K562 (cell line): ENCODE results near the gene GRIK2. TPM values are rescaled to one million over a fixed set of nuclear protein-coding genes. Genes with fewer than 3 reads are reported as not detected.

Source experiments
- ATAC-seq: fragments of 200-7000 bp; cut with Tn5 transposase; 3 replicates; pipeline ENCODE4 v1.9.1; 2020; ENCODE audit warnings: moderate library complexity
- BruUV-seq: library from RNA; stranded (reverse); fragments of 400-500 nt; replicated peaks from 2 replicates; lab custom pipeline; 2021; lab: Mats Ljungman, UMichigan
- CTCF ChIA-PET: fragments of 300-600 bp; formaldehyde crosslinking; extraction: SDS; loops from one replicate; lab custom pipeline; 2021; ENCODE audit warnings: low intra/inter-chr PET ratio; lab: Yijun Ruan, JAX
- POLR2A ChIA-PET: fragments of 300-600, 350-650 bp; sonication (Branson Sonifier 250); formaldehyde crosslinking; extraction: SDS; loops from one replicate; lab custom pipeline; 2021; ENCODE audit warnings: antibody characterized with exemption, inconsistent platforms; lab: Yijun Ruan, JAX
- DNase-seq, 4 experiments: peaks; one replicate each; pipeline versions ENCODE4 v3.0.0 to v3.0.0-alpha.2; 2011 to 2018; ENCODE audit warnings: low spot score in 3 of 4, mixed read lengths in 3 of 4; ENCODE audit errors: extremely low read depth in 1 of 4
- FAIRE-seq: peaks from 2 replicates; lab custom pipeline; 2011; peaks lifted over from hg19 to GRCh38; lab: Jason Lieb, UNC
- H2AFZ ChIP-seq: 2 replicates; pipeline ENCODE4 v1.6.0; 2011; ENCODE audit warnings: low read depth, low read length, control low read depth, inconsistent platforms
- H3K27ac ChIP-seq: fragments of 200-600 bp; 3 replicates; pipeline ENCODE4 v1.8.0; 2011; ENCODE audit warnings: low read depth, mild to moderate bottlenecking, control low read depth, inconsistent platforms, low read length, moderate library complexity, mixed read lengths; ENCODE audit errors: extremely low read depth
- H3K27me3 ChIP-seq, 2 experiments: fragments of 300-600 bp in 1 of 2; 2 replicates in 1 of 2; 3 replicates in 1 of 2; pipeline versions ENCODE4 v1.6.0 to v1.8.0; 2011; ENCODE audit warnings: inconsistent platforms in 2 of 2, low read length in 2 of 2, mild to moderate bottlenecking in 1 of 2, mixed read lengths in 1 of 2, moderate library complexity in 1 of 2; ENCODE audit not compliant: control insufficient read depth in 2 of 2, insufficient read depth in 2 of 2
- H3K36me3 ChIP-seq: fragments of 300-600 bp; 3 replicates; pipeline ENCODE4 v1.8.0; 2011; ENCODE audit warnings: mild to moderate bottlenecking, low read length, inconsistent platforms; ENCODE audit not compliant: control insufficient read depth, insufficient read depth
- H3K4me1 ChIP-seq, 2 experiments: fragments of 200-600 bp in 1 of 2; replicated peaks in 1 of 2; 2 replicates in 1 of 2; 3 replicates in 1 of 2; pipeline versions ENCODE4 v1.5.1 to v1.8.0; 2011; ENCODE audit warnings: inconsistent platforms in 2 of 2, low read length in 2 of 2, mild to moderate bottlenecking in 1 of 2, mixed read lengths in 1 of 2, moderate library complexity in 1 of 2; ENCODE audit not compliant: control insufficient read depth in 2 of 2, insufficient read depth in 2 of 2
- H3K4me2 ChIP-seq: 2 replicates; pipeline ENCODE4 v1.6.1; 2011; ENCODE audit warnings: low read length, control low read depth, inconsistent platforms, mixed read lengths; ENCODE audit not compliant: insufficient read depth
- H3K4me3 ChIP-seq: fragments of 200-600 bp; sonication (generic), shearing (Covaris generic); 2 replicates; pipeline ENCODE4 v1.5.1; 2016; ENCODE audit warnings: control low read depth, inconsistent platforms
- H3K79me2 ChIP-seq: fragments of 200-600 bp; 3 replicates; pipeline ENCODE4 v1.8.0; 2011; ENCODE audit warnings: low read length, inconsistent platforms; ENCODE audit not compliant: control insufficient read depth, insufficient read depth
- H3K9ac ChIP-seq, 2 experiments: 2 replicates each; pipeline versions ENCODE4 v1.6.0 to v1.6.1; 2011; ENCODE audit warnings: low read depth in 2 of 2, low read length in 2 of 2, control low read depth in 1 of 2, inconsistent platforms in 1 of 2, mild to moderate bottlenecking in 1 of 2, mixed read lengths in 1 of 2; ENCODE audit not compliant: insufficient read depth in 1 of 2
- H3K9me1 ChIP-seq: one replicate; pipeline ENCODE4 v1.6.0; 2011; ENCODE audit warnings: inconsistent platforms, mild to moderate bottlenecking, low read length, moderate library complexity; ENCODE audit not compliant: control insufficient read depth, insufficient read depth
- H3K9me3 ChIP-seq: replicated peaks from 2 replicates; pipeline ENCODE4 v1.5.1; 2011; ENCODE audit warnings: low read depth, low read length, inconsistent platforms; ENCODE audit not compliant: control insufficient read depth, insufficient read depth
- H4K20me1 ChIP-seq: replicated peaks from 2 replicates; pipeline ENCODE4 v1.6.1; 2011; ENCODE audit warnings: low read length, inconsistent platforms, mixed read lengths; ENCODE audit not compliant: control insufficient read depth, insufficient read depth
- COPS2 ChIP-seq: fragments of 450-650 bp; conservative IDR thresholded peaks from 2 replicates; pipeline ENCODE4 v1.6.1; 2016; ENCODE audit warnings: mild to moderate bottlenecking, moderate library complexity
- HNRNPH1 ChIP-seq: fragments of 200-400 bp; formaldehyde crosslinking; optimal IDR thresholded peaks from 2 replicates; pipeline ENCODE3; 2017; ENCODE audit warnings: low read depth, mild to moderate bottlenecking, low read length, moderate library complexity
- MECOM ChIP-seq: fragments of 250-450 bp; sonication (Bioruptor Pico); IDR thresholded peaks from 2 replicates; pipeline ENCODE4 v1.8.0; 2022; ENCODE audit warnings: inconsistent platforms
- NKRF ChIP-seq: fragments of 450-650 bp; IDR thresholded peaks from 2 replicates; pipeline ENCODE4 v1.6.1; 2016; ENCODE audit warnings: borderline replicate concordance
- POLR2H ChIP-seq: IDR thresholded peaks from 2 replicates; pipeline ENCODE4 v1.6.1; 2016; ENCODE audit warnings: missing genetic modification characterization, low read depth, mild to moderate bottlenecking, control low read depth, missing compliant biosample characterization, moderate library complexity
- SNAPC5 ChIP-seq: fragments of 250-450 bp; sonication (Bioruptor Pico); IDR thresholded peaks from 2 replicates; pipeline ENCODE4 v1.8.0; 2021; ENCODE audit warnings: moderate library complexity, mild to moderate bottlenecking, inconsistent platforms
- XRCC4 ChIP-seq: IDR thresholded peaks from one replicate; pipeline ENCODE4 v1.6.1; 2011; ENCODE audit not compliant: insufficient read depth, insufficient read length; ENCODE audit errors: extremely low read depth
- ZBTB17 ChIP-seq: fragments of 450-650 bp; formaldehyde crosslinking; IDR thresholded peaks from 2 replicates; pipeline ENCODE4 v1.4.0; 2020; ENCODE audit warnings: mild to moderate bottlenecking
- WGBS: fragments of 100-300 bp; shearing (Covaris generic); methylation state at CpG from one replicate; pipeline ENCODE4 v1.1.6; 2016; ENCODE audit warnings: low coverage, mixed read lengths; ENCODE audit not compliant: insufficient coverage; ENCODE audit errors: missing lambda C conversion rate; 5-methylcytosine and 5-hydroxymethylcytosine counted together
- in situ Hi-C: fragments of 300-500 bp; cut with MboI; formaldehyde crosslinking; loops from 4 replicates; pipeline ENCODE4 v1.15.0; 2018; ENCODE audit warnings: inconsistent platforms, mixed read lengths
- intact Hi-C: fragments of 100-400 bp; cut with micrococcal nuclease; formaldehyde crosslinking; loops from 2 replicates; pipeline ENCODE4 v1.14.2; 2022
- polyA plus RNA-seq, 8 experiments: library from polyadenylated mRNA; depleted of rRNA in 4 of 8; stranded (reverse) in 5 of 8; unstranded in 3 of 8; fragments of >200 nt; fragmentation: Nextera tagmentation in 2 of 8; fragmentation: Illumina TruSeq in 1 of 8; extraction: Ambion mirVana in 2 of 8; extraction: Trizol in 1 of 8; gene quantifications; 2 replicates each; pipeline versions ENCODE4 v1.2.1 to v1.2.3, GENCODE V29; 2011 to 2014; ENCODE audit warnings: inconsistent platforms in 1 of 8, missing spikeins in 1 of 8
- total RNA-seq, 7 experiments: library from RNA; depleted of rRNA in 6 of 7; stranded (reverse); fragments of >200 nt in 6 of 7; fragmentation: Illumina TruSeq in 2 of 7; extraction: Trizol in 2 of 7; gene quantifications; 2 replicates each; pipeline versions ENCODE4 v1.2.1 to v1.2.3, GENCODE V29; 2011 to 2021; ENCODE audit warnings: low replicate concordance in 1 of 7

The GRIK2 gene
- total and polyA plus RNA-seq, 9 of the 15 experiments (the other 6 are each of a cell fraction or from before 2014, with no cell fraction given), result not detected

DNA sequence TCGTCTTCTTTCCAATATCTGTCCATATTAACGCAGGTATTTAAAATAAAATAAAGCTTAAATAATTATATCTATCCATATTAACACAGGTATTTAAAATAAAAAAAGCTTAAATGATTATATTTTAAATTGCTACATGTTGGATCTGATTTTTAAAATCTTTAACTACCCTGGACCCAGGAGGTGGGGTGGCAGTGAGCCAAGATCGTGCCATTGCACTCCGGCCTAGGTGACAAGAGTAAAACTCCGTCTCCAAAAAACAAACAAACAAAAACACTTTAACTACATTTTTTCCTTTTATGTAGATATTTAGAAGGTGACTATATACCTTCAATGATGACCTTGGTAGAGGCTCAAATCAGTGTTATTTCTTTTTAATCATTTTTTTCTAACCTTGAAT is 211.9 kb downstream of the GRIK2 start:
- DNase-seq, result no peak
- 0% methylated on average over 5 of the region's 5 CpGs for WGBS
- H3K36me3 ChIP-seq, result no peaks in the 10 kb centered on the region
- no TSS peak for BruUV-seq
- CTCF ChIA-PET, result no interaction called here
- intact Hi-C loops, result no loop called here
- ATAC-seq, result no peak
- no peaks in the 10 kb centered on the region for H3K9me3 ChIP-seq
- FAIRE-seq, result no peak
- no peaks in the 10 kb centered on the region for H3K27me3 ChIP-seq
- no peaks in the 10 kb centered on the region for H3K9me1 ChIP-seq
- H3K27ac ChIP-seq, result no peak overlapping the region
- no peak overlapping the region for H3K4me3 ChIP-seq
- POLR2A ChIA-PET, result no interaction called here
- H3K9ac ChIP-seq, result no peak overlapping the region
- no peak overlapping the region for H3K4me2 ChIP-seq
- no peak overlapping the region for H2AFZ ChIP-seq
- no peaks in the 10 kb centered on the region for H3K79me2 ChIP-seq
- H3K4me1 ChIP-seq, result no peaks in the 10 kb centered on the region
- H4K20me1 ChIP-seq, result no peaks in the 10 kb centered on the region
- in situ Hi-C loops, result no loop called here
- TF ChIP-seq COPS2 (no peak), XRCC4 (no peak), MECOM (no peak), HNRNPH1 (no peak), SNAPC5 (no peak), NKRF (no peak), ZBTB17 (CRISPR knock-in tag) (no peak), POLR2H (tag) (no peak)
